KOPT-K1 (cell line): ENCODE data around the gene VPS4B.
"Not testable (repeated sequence)": the region's sequence is repeated elsewhere in the genome, so short reads cannot be mapped to it uniquely, and the experiment has no call there.

Source experiments
- H3K27ac ChIP-seq: fragments of 200-600 bp; sonication (generic); 2 replicates; pipeline ENCODE4 v1.5.1; 2016; ENCODE audit warnings: antibody characterized with exemption, mild to moderate bottlenecking, low read depth, low read length; ENCODE audit not compliant: poor library complexity, severe bottlenecking
- H3K36me3 ChIP-seq: fragments of 200-600 bp; sonication (generic); 2 replicates; pipeline ENCODE4 v1.5.1; 2017; ENCODE audit warnings: antibody characterized with exemption, mild to moderate bottlenecking, low read length, moderate library complexity; ENCODE audit not compliant: insufficient read depth
- H3K9me3 ChIP-seq: fragments of 200-600 bp; sonication (generic); 2 replicates; pipeline ENCODE4 v1.5.1; 2017; ENCODE audit warnings: antibody characterized with exemption, low read length, mild to moderate bottlenecking; ENCODE audit not compliant: insufficient read depth, poor library complexity, severe bottlenecking

VPS4B gene

GRCh38 chr18:63367053-63367953, 55.0 kb downstream of the VPS4B start, which contains the start of gene KDSR:
Gene KDSR (minus strand): TSS chr18:63367206. CDS start chr18:63367118, 88 bp downstream.
- Histone ChIP-seq H3K27ac (peak within 1 kb of the TSS; percentile 76), H3K36me3 (peaks cover 4% of the 10 kb centered on the region), H3K9me3 (peaks cover 11% of the 10 kb centered on the region)

DNA sequence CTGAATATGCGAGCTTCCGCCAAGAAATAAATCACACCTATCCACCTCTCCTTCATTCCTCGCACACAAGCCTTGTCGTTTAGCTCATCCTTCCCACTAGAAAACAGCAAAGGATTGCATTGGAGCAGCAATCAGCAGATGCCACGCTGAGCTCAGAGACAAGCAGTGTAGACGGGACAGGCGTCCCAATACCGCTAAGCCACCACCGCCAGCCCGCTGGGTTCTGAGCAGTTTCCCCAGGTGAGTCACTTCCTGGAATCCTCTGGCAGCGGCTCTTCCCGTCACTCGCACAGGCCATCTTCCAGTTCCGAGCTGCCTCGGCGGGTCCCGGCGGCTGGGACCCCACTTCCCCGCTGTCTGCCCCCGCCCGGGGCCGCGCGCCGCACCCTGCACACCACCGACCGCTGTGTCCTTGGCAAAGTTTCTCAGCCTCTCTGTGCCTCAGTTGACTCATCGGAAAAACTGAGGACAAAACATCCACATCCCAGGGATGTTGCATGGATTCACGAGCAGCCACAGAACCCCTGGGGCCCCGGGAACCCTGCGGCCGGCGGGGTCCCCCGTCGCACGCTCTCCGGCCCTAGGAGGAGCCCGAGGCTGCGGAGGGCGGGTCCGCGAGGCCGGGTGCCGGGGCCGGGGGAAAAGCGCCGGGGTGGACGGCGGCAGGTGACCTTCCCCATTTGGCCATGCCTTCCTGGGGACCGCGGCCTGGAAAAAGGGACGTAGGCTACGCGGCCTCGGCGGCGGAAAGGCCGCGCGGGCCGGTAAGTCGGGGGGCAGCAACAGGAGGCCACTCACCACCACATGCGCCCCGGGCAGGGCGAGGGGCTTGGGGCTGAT, 55.8 kb downstream of the VPS4B start:
- H3K27ac ChIP-seq = peak overlapping the region; percentile 76
- peaks cover 13% of the 10 kb centered on the region for H3K36me3 ChIP-seq

DNA sequence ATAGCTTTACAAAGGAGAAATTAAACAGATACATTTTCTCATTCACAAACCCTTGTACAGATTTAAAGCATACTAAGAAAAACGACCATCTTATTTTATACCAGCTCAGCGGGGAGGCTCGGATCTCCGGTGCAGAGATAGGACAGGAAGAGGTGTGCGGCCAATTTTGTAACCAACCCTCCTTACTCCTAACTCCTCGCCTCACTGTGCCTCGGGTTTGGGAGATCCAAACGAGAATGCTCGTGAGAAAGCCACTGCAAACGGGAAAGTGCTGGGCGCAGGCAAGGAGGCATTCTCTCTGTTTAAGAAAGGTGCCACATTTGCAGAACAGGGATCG, 56.4 kb downstream of the VPS4B start:
- H3K27ac ChIP-seq = peak overlapping the region; percentile 76
- H3K9me3 ChIP-seq = peaks cover 11% of the 10 kb centered on the region
- H3K36me3 ChIP-seq = peaks cover 18% of the 10 kb centered on the region

More for the DNA sequence above, 55.8 kb downstream of the VPS4B start:
- peaks cover 11% of the 10 kb centered on the region for H3K9me3 ChIP-seq

DNA sequence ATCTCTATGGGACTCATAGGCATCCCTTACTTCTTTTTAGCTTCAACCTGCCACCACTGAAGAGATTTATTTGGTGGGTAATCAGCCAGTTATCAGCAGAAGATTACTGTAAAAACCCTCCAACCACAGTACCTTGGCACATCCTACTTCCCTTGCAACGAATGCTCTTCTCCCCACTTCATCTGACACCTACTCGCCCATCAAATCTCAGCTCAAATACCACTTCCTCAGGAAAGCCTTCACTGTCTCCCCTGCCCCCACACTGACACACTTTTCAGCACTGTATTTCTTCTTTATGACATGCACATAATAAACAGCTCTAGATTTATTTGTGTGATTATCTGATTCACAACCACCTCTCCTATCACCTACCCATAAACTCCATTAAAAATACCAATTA, 58.3 kb downstream of the VPS4B start:
- H3K9me3 ChIP-seq = peaks cover 5% of the 10 kb centered on the region
- no peak overlapping the region for H3K27ac ChIP-seq
- peaks cover 31% of the 10 kb centered on the region for H3K36me3 ChIP-seq

GRCh38 chr18:63363420-63363819, 58.9 kb downstream of the VPS4B start:
- not testable (repeated sequence) for H3K9me3 ChIP-seq, H3K27ac ChIP-seq
- H3K36me3 ChIP-seq = peaks cover 31% of the 10 kb centered on the region

DNA sequence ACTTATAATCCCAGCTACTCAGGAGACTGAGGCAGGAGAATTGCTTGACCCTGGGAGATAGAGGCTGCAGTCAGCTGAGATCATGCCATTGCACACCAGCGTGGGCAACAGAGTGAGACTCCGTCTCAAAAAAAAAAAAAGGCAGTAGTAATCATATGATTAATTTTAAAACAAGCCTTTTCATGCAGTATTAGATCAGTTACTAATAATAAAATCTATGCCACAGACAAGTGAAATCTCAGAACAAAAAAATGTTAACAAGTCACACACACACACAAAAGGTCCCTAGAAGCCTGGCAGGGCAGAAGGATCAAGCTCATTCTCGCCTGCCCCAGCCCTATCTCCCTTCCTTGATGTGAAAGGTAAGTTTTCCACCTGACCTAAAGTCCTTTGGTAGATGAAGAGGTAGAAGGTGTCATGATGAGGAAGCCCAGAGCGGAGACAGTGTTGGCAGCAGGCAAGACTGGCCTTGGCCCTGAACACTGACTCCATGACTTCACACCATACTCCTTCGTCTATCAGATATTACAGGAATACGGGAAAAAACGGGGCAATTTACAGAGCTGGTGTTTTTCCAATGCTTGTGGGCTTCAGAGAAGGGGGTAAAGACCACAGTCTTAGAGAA, 65.9 kb downstream of the VPS4B start:
- Histone ChIP-seq H3K36me3 (peaks cover 71% of the 10 kb centered on the region), H3K9me3 (no peaks in the 10 kb centered on the region), H3K27ac (no peak overlapping the region)

DNA sequence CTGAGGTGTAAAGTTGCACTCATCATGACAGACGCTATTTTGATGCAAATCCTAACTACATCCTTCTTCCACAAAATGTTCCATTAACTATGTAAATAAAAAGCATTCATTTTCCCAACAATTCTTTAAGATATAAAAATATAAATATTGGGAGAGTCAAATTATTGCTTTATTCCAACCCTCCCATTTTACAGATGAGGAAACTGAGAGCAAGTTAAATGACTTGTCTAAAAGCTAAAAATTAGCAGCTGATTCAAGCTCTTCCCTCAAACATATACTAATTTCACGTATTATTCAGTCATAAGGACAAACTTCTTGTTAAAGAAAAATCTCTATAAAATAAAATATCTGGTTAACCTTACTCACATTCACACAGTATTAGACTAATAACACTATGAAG, 72.0 kb downstream of the VPS4B start:
- Histone ChIP-seq H3K36me3 (peaks cover 91% of the 10 kb centered on the region), H3K27ac (no peak overlapping the region), H3K9me3 (no peaks in the 10 kb centered on the region)

DNA sequence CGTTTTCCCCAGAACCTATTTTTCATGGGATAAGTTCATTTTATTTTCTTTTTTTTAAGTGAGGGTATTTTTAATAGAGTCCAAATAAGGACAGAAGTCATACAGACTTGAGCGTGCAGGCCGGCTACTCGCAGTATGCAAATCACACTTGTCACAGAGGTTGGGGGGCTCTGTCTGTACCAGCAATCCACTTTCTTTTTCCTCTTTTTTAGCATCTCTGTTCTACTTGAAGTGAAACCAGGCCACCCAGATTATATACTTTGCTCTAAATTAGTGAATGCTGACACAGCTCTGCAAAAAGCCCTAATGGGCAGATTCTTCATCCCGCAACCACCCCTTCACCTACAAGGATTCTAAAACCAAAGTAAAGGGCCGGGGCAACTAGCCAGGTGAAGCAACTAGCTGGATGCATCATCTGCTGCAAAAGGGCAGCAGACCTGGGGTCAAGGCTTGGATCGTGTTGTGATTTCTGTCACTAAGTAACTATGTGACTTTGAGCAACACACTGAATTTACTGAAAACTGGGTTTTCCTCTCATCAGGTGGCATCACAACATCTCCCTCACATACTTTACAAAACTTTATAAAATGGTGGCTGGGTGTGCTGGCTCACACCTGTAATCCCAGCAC, 73.7 kb downstream of the VPS4B start:
- H3K27ac ChIP-seq = no peak overlapping the region
- H3K36me3 ChIP-seq = peaks cover 91% of the 10 kb centered on the region
- H3K9me3 ChIP-seq = no peaks in the 10 kb centered on the region

- Histone ChIP-seq H3K36me3 (peaks cover 90% of the 10 kb centered on the region), H3K27ac (no peak overlapping the region), H3K9me3 (no peaks in the 10 kb centered on the region)
These were observed 75.6 kb downstream of the VPS4B start for GRCh38 chr18:63346480-63347183.

DNA sequence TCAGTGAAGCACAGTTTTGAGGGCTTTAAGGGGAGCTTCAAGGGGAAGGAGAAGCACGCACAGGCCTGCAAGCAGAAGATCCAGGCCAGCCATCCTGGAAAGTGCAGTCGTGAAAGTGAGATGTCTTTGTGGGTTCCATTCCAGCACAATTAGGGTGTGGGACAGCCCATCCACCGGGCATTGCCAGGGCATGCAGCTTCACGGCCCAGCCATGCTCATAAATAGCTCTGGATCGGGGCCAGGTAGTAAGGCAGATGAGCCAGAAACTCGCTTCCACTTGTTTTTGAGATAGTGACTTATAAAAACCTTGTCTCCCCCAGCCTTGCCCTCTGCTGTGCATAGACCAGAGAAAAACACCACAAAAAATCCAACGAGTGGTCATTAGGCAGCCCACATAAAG, 76.2 kb downstream of the VPS4B start:
- Histone ChIP-seq H3K27ac (no peak overlapping the region), H3K36me3 (peaks cover 90% of the 10 kb centered on the region), H3K9me3 (no peaks in the 10 kb centered on the region)

- Histone ChIP-seq H3K27ac (no peak overlapping the region), H3K36me3 (peaks cover 86% of the 10 kb centered on the region), H3K9me3 (no peaks in the 10 kb centered on the region)
These were observed 77.4 kb downstream of the VPS4B start for GRCh38 chr18:63344918-63345317.

DNA sequence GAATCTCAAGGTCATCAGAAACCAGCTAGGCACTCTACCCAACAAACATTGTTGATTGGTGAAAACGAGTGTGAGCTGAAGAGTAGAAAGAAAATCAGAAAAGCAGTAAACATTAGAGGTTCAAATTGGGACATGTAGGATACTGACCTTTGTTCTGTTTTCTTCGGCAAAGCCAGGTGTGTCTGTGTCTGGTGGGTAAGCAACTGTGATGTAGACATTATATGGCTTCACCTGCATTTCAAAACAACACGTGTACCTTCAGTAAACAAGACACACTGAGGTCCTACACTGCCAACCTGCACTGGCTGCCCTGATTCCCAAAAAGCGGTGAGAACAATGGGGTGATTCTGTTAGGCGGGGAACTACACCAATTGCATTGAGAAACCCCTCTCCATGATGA, 78.0 kb downstream of the VPS4B start:
- Histone ChIP-seq H3K9me3 (no peaks in the 10 kb centered on the region), H3K27ac (no peak overlapping the region), H3K36me3 (peaks cover 83% of the 10 kb centered on the region)

DNA sequence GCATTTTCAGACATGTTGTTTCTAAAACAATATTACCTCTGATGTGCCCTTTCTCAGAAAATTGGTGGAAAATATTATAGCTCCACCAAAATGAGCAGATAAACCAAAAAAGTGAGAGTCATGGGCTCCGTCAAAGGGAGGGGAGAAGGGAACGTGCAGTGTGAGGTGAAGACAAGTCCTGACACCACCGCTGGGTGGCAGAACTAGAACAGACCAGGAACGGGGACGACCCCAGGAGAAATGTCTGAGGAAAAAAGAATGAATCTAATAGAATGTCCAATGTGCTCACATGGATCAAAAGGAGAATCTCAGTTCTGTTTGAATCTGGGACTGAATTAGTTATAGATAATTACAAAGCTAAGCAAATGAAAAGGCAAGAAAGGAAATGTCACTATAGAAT, 80.1 kb downstream of the VPS4B start:
- Histone ChIP-seq H3K27ac (no peak overlapping the region), H3K36me3 (peaks cover 89% of the 10 kb centered on the region), H3K9me3 (no peaks in the 10 kb centered on the region)

DNA sequence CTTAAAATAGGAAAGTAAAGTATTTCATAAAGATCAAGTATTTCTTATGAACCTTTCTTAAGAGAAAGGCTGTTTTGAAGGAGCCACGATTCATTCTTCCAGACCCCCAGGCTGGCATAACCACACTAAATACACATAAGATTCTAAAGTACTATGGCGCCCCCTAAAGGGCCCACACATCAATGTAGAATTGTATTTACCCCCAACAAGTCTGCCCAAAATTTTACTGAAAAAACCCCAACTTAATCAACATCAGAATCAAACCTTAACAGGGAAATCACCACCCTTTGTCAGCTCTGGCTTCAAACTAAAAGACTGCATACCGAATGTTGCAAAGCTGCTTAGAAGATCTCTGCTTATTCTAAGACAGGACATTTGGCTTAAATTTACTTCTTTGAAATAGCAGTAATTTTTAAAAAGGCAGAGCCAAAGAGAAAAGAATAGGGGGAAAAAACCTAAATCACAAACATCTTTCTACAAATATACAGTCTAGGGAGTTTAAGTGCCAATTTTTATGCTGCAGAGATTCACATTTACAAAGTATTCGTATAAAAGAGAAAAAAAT, 82.3 kb downstream of the VPS4B start:
- no peak overlapping the region for H3K27ac ChIP-seq
- peaks cover 80% of the 10 kb centered on the region for H3K36me3 ChIP-seq
- H3K9me3 ChIP-seq = no peaks in the 10 kb centered on the region
